GM18507 (cell line): ENCODE measurements around the gene CXCL12.

Source experiments
- DNase-seq: peaks from one replicate; pipeline ENCODE4 v3.0.0; 2011; ENCODE audit warnings: low read depth; ENCODE audit not compliant: insufficient read length; ENCODE audit errors: extremely low spot score
- FAIRE-seq: peaks from 2 replicates; lab custom pipeline; 2011; peaks lifted over from hg19 to GRCh38; lab: Jason Lieb, UNC

Gene CXCL12

GRCh38 chr10:44369854-44370253 lies 15.0 kb downstream of the CXCL12 start:
- DNase-seq (no peak), FAIRE-seq (no peak)

DNA sequence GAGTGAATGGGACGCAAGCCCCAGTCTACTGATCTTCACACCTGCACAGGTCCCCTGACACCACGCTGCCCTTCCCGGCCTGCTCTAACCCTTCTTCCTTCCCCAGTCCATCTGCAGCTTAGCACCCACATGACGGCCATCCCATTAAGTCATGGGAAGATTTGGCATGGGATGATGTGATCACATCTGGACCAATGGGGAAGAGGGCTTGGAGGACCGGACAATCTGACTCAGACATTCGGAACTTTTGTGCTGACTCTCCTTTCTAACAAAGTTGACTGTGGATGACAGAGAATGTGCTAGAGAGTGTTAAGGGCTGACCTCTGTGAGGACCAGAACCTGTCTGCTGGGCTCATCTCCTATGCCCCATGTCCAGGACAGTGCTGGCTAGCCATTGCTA lies 15.6 kb downstream of the CXCL12 start:
- DNase-seq = no peak
- FAIRE-seq = no peak

DNA sequence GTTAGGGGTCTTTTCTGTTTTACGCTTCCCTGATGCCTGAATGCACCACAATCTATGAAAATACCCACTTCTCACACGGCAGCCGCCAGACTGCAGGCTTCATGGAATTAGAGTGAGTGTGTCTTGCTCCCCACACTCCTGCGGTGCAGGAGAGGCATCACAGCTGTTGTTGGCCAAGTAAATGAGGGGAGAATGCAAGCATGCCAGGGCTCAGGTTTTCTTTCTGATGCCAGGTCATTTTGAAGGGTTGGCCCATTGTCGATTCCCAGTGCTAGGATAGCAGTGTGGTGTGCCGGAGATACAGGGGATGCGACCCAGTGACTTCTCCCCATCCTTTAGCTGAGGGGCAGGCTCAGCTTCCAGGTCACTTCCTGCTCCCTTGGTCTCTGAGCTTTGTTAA lies 16.3 kb downstream of the CXCL12 start:
- FAIRE-seq = no peak
- DNase-seq = no peak

DNA sequence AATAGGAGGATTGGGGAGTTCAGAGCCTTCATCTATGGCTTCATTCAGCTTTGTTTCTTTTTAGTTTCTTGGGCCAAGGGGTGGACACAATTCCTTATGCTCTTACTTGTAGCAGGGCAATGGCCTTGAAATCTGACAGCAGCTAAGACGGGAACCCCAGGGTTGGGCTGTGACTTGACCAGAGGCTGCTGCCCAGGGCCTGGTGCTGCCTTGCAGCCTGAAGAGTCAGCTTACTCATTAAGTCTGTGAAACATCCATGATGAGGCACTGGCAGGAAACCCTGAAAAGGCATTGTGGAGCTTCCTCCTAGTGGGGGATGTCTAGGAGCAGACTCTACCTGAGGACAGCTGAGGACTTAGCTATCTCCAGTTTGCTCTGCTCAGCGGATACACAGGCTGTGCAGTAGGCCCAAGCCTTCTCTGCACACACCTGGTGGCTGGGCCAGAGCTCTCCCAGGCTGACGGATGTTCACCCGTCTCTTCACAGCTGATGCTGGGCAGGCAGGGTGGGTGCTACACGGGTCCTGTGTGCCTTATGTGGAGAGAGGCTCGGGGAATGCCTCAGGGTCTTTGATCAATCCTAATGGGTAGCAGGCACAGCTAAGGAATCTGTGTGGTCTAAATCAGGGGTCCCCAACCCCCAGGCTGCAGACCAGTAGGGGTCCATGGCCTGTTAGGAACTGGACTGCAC lies 17.8 kb downstream of the CXCL12 start:
- FAIRE-seq (no peak), DNase-seq (no peak)

GRCh38 chr10:44364566-44364965 lies 20.3 kb downstream of the CXCL12 start:
- DNase-seq (no peak), FAIRE-seq (no peak)

DNA sequence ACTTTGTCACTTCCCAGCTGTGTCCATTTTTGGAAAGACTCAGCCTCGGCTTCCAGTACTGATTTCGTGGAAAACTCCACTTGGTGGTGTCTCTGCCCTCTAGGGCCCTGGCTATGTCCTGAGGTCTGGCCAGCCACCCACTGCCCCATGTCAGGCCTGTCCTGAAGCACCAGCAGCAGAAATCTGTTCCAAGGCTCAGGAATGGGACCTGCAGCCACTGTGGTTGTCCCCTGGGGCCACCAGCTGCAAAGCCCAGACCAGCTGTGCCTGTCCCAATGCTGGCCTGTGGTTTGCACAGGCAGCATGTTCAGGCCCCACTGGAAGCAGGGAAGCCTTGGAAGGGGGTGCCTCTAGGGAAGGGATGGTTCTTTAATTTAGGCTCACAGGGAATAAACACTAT lies 21.2 kb downstream of the CXCL12 start:
- FAIRE-seq (no peak), DNase-seq (no peak)

GRCh38 chr10:44362866-44363711 lies 21.8 kb downstream of the CXCL12 start:
- DNase-seq (no peak), FAIRE-seq (no peak)

DNA sequence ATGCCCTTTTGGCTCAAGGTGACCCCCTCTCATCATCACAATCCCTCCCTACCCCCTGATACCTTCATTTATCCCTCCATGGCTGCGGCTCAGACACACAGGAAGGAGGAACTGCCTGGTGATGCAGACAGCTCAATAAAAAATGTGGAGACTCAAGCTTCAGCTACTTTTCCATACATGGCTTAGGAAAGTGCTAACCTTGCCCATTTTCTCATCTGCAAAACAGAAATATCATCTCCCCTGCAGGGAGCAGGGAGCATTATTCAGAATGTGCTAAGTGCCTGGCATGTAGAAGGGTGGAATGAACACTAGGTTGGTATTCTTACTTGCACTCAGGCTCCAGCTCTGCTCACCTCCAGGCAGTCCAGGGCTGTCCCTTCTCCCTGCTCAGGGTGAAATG lies 23.8 kb downstream of the CXCL12 start:
- no peak for DNase-seq
- no peak for FAIRE-seq

GRCh38 chr10:44358080-44358771 lies 26.7 kb downstream of the CXCL12 start:
- FAIRE-seq (no peak), DNase-seq (no peak)

GRCh38 chr10:44357023-44357540 lies 27.8 kb downstream of the CXCL12 start:
- DNase-seq (no peak), FAIRE-seq (no peak)

DNA sequence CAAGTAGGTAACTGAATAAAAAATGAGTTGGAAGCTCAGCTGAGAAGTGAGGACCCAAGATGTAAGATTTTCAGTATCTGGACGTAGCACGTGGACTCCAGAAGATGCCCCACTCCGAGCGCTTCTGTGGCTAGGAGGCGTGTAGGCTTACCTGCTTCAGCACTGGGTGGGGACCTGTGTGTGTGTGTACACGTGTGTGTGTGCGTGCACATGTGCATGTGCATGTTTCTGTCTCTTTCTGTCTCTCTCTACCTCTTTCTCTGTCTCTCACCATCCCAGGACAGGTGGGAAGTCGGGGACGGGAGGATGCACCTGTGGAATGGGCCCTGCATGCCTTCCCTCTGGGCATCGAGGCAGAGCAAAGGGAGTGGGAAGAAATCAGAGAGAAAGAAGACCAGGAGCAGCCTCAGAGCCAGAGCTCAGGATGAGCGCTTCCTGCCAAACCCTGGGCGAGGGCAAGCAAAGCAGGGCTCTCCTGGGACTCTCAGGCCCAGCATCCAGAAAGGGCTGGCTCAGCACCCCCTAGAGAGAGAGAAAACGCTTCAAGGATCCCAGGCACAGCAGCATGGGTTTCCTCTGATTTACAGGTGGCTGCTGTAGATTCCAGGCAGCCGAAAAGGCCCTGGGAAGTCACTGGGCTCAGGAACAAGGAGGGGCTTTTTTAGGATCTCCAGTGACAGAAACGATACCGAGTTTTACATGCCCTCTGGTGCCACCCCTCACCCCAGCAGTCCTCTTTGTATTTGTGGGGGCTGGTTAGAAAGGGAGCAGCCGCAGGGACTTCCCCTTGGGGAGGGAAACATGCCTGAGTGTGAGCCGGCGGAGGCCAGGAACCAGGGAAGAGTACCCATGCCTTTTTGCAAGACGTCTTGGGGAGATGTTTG lies 28.5 kb downstream of the CXCL12 start:
- no peak for DNase-seq
- FAIRE-seq = no peak

DNA sequence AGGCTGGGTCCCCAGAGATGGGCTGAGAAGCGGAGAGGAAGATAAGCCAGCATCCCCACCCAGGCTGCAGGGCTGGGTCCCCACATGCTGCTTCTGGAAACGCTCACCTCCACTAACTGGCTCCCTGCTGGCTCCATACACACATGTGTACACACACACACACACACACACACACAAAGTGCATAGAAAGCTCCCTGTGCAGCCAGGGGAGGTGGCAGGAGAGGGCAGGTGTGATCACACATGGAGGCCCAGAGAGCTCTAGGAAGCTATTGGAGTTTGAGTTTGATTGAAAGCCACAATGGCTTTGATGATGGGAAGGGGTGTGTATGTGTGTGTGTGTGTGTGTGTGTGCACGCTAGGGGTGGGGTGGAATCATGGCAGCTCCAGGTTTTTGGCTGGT lies 29.3 kb downstream of the CXCL12 start:
- FAIRE-seq = no peak

GRCh38 chr10:44354771-44355170 lies 30.1 kb downstream of the CXCL12 start:
- FAIRE-seq (no peak), DNase-seq (no peak)

More for the DNA sequence above, 29.3 kb downstream of the CXCL12 start:
- DNase-seq = no peak

DNA sequence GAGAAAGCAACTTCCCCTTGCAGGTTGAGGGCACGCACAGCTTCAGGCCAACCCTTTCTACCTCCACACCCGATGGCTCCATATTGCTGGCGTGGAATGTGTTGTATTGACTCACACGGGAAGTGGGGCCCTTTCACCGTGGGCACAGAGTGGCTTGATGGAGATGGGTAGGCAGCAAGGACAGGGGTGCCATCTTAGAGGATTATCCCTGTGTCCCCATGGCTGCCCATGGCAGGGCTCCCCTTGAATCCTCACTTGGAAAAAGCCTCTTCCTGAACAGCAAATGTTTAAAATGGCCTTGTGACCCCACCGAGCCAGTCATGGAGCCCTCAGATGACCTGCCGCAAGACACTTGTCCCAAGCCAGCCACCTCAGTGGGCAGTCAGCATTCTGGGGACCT lies 31.2 kb downstream of the CXCL12 start:
- DNase-seq = no peak
- no peak for FAIRE-seq

DNA sequence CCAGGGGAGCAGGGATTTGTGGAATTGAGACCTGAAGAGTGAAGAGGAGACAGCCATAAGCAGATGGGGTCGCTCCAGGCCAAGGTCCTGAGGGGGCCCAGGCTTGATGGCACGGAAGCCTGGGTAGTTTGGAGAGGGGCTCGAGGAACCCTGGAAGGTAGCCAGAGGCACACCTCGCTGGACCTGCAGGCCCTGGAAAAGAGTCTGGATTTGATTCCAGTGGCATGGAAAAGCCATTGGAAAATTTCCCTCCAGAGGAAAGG lies 31.8 kb downstream of the CXCL12 start:
- DNase-seq (no peak), FAIRE-seq (no peak)

DNA sequence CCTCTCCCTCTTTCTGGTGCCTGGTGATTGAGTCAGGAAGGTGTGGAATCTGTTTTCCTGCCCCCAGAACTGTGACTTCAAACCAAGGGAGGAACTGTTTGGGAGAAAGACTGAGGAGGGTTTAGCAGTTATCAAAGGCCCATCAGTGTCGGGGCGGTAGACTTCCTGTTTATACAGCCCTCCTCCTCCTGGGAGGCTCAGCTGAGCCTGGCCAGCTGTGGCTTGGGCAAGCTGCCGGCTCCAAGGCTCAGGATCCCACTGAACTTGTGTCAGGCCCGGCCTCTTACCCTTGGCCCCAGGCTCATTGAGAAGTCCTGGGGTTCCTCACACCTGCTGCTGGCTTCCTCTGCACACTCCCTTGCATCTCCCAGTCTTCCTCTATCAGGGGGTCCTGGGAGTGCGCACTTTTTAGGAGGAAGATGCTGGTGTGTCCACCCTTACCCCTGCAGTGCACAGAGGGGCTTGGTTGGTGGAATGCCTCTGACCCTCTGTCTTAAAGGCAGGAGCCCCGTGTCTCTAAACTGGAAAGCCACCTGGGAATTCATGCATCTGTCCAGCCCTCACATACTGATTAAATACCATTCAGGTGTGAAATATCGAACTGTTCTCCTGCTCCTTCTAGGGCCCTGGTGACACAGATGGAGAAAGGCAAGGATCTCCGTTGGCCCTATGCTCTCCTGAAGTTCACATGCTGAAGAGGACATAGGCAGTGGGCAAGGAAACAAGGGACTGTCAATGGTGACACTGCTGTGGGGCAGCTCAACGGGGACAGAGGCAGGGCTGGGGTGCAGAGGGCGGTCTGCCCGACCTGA lies 32.4 kb downstream of the CXCL12 start:
- DNase-seq = no peak
- FAIRE-seq = no peak

DNA sequence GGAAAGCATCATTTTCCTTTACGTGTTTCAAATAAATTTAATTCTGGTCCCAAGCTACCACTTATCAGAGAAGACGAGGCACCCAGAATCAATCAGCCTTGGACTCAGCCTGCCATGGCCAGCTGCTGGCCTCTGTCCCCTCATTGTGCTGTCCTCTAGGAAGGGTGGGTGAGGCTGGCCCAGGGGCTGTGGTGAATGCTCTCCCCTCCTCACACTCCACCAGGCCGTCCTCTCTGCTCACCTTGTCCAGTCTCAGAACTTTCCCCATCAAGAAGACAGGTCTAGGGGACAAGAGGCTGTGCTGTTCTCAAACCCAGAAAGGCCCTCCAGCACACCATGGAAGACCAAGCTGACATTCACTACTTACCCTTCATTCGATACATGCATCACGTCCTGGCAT lies 36.4 kb downstream of the CXCL12 start:
- no peak for DNase-seq
- FAIRE-seq = no peak

DNA sequence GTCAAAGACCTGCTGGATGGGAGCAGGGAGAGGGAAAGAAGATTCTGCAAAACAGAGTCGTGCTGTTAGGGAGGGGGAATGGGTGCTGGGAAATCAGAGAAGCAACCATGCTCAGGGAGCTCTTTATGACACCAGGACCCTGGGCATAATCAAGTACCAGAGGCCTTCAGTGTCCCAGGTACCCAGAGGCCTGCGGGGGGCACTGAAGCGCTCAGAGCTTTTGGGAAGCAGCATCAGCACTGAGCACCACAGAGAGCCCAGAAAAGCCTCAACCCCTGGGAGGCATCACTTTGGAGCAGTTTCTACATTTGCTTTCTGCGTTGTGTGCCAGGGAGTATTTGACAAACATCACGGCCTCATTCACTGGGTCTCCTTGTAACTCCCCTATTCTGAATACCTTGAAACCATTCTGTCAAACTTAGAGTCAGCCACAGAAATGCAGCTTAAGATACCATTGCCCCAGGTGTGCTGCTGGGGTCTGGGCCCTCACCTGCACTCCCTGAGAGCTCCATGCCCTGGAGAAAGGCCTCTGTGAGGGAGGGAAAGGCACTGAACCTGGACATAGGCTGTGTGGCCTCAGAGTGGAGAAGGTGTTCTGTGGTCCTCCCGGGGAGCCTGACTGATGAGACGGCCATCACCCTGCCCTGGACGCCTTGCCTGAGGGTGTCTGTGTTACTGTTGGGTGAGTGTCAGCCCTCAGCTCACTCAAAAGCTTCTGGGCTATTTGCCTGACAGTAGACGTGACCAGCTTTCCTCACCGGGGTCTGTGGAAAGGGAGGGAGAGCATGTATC lies 37.1 kb downstream of the CXCL12 start:
- no peak for DNase-seq
- FAIRE-seq = no peak
